Mucosa of descending colon (tissue), 3 donors: ENCODE measurements around the gene SURF4. TPM values are rescaled to one million over a fixed set of nuclear protein-coding genes. Genes with fewer than 3 reads are reported as not detected.
A peak's percentile ranks its signal among the peaks of the same experiment; 100 is the strongest.

Experiments
- ATAC-seq: fragments of 200-7000 bp; cut with Tn5 transposase; one replicate; pipeline ENCODE4 v1.9.1; 2020; ENCODE audit warnings: mild to moderate bottlenecking, moderate library complexity
- DNase-seq, 3 donors: peaks; one replicate each; pipeline ENCODE4 v3.0.0-alpha.2; 2020
- H3K36me3 ChIP-seq: fragments of 200-600 bp; one replicate; pipeline ENCODE4 v1.8.0; 2021; ENCODE audit warnings: low read depth, mild to moderate bottlenecking
- H3K4me1 ChIP-seq: fragments of 200-600 bp; one replicate; pipeline ENCODE4 v1.8.0; 2021; ENCODE audit warnings: low read depth, mild to moderate bottlenecking
- H3K4me3 ChIP-seq: fragments of 200-600 bp; one replicate; pipeline ENCODE4 v1.8.0; 2021; ENCODE audit warnings: mild to moderate bottlenecking
- H3K9me3 ChIP-seq: fragments of 200-600 bp; one replicate; pipeline ENCODE4 v1.8.0; 2021; ENCODE audit warnings: mild to moderate bottlenecking
- intact Hi-C, 2 donors: fragments of 100-400 bp; cut with DNase I in 1 of 2; cut with micrococcal nuclease in 1 of 2; formaldehyde crosslinking; loops; one replicate each; pipeline versions ENCODE4 v1.11.0 to v1.11.1; 2022; cut with DNase I, micrococcal nuclease
- total RNA-seq, 3 donors: library from RNA; stranded (reverse); fragmentation: NEBNext Ultra II Directional in 2 of 3; extraction: Animal tissue kit (Norgen Biotek cat#: 25700) in 2 of 3; gene quantifications; one replicate each; pipeline versions ENCODE4 v1.2.1 to v1.2.4, GENCODE V29; 2021 to 2023
- TF ChIP-seq, protein P1 (sequence below): fragments of 200-600 bp; IDR thresholded peaks from one replicate; pipeline ENCODE4 v1.8.0; 2022; ENCODE audit warnings: antibody characterized with exemption, mild to moderate bottlenecking
- donor health status: DM: no; HTN: no; CAD: no; lungs with moderate emphysema.
- donor health status: DM: no; HTN: no; CAD: no.
- donor health status: DM: no; HTN: yes; CAD: no.

SURF4 gene
- total RNA-seq, 3 donors from 2014 or later, result 117 to 165 (median 149) TPM

DNA sequence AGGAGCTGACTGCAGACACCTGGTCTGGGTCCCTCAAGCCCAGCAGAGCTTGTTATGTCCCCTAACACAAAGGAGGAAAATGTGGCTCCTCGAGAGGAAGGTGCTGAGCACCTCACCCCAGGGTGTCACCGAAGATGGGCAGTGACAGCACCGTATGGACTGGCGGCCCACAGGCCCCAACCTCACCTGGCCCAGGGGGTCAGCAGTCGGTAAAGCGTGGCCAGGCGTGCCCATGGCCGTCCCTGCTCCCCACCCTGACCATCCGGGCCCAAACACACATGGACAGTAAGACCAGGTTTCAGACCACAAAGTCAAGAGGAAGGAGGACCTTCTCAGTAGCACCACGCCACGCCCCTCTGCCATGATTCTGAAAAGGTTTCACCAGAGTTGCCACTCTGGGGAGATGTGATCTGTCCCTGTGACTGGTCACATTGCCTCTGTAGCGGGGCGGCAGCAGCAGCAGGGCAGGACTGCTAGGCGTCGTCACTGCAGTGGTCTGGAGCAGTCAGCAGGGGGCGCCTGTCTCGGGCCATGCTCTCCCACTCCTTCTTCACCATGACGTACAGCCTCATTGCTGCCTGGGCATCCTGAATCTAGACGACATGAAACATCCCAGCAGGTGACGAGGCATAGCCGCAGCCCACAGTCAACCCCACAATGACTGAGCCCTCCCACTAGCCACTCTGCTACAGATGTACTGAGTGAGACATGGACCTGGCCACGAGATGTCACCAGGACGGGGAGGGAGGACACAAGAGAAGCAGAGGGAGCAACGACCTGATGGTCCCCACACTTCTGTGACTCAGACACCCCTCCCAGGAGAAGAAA lies 30.8 kb upstream of the SURF4 start:
- Histone ChIP-seq H3K4me3 (no peak overlapping the region), H3K9me3 (no peaks in the 10 kb centered on the region), H3K36me3 (no peaks in the 10 kb centered on the region), H3K4me1 (no peaks in the 10 kb centered on the region)
- DNase-seq, result peak; percentile 79 to 86 (median 85)
- TF ChIP-seq, protein P1, sequence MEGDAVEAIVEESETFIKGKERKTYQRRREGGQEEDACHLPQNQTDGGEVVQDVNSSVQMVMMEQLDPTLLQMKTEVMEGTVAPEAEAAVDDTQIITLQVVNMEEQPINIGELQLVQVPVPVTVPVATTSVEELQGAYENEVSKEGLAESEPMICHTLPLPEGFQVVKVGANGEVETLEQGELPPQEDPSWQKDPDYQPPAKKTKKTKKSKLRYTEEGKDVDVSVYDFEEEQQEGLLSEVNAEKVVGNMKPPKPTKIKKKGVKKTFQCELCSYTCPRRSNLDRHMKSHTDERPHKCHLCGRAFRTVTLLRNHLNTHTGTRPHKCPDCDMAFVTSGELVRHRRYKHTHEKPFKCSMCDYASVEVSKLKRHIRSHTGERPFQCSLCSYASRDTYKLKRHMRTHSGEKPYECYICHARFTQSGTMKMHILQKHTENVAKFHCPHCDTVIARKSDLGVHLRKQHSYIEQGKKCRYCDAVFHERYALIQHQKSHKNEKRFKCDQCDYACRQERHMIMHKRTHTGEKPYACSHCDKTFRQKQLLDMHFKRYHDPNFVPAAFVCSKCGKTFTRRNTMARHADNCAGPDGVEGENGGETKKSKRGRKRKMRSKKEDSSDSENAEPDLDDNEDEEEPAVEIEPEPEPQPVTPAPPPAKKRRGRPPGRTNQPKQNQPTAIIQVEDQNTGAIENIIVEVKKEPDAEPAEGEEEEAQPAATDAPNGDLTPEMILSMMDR, result peak; percentile 86
- intact Hi-C loops, result loop anchor here (5.0 kb wide), 1 partner anchor 81 kb away; no protein-coding TSS in a partner anchor
- peak; percentile 91 for ATAC-seq

DNA sequence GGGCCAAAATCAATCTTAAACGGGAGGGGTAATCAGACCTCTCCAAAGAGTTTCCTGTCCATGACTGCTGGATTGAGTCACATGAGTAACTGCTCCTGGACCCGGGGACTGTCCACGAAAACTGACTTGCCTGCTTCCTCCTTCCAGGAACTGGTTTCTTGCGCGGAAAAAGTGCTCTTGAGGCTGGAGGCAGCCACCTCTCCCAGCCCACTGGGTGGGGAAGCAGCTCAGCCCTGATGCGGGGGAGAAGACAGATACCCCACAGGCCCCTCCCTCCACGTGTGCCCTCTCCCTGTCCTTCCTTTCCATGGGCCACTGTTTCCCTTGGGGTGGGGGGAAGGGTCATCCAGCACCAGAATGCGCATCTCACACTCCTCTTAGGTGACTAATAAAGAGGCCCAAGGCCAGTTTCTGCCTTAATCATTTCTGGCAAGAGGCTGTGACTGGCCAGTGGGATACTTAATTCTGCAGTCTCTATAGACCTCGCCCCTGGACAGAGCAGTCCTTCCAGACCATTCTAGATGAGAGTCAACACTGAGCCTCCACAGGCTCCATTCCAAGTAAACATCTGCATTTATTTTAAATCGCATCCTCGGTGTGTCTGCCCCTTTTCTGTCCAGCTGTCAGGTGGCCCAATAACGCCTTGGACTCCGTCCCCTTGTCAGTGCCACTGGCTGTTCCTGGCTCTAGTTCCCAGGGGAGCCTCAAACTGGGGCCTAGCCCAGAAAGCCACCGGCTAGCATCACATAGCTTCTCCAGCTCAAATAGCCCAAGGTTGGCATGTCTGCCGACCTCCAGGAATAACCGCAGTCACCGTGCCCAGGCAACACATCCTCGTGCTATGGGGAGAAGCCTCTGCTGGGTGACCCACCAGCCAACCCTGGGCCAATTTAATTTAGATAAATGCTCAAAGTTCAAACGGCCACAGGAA lies 29.9 kb upstream of the SURF4 start:
- Histone ChIP-seq H3K4me1 (no peaks in the 10 kb centered on the region), H3K9me3 (no peaks in the 10 kb centered on the region), H3K4me3 (no peak overlapping the region), H3K36me3 (no peaks in the 10 kb centered on the region)
- no peak for DNase-seq
- ATAC-seq, result no peak
- TF ChIP-seq, protein P1, result no peak
- intact Hi-C loops, result loop anchor here (5.0 kb wide), 1 partner anchor 82 kb away; no protein-coding TSS in a partner anchor

DNA sequence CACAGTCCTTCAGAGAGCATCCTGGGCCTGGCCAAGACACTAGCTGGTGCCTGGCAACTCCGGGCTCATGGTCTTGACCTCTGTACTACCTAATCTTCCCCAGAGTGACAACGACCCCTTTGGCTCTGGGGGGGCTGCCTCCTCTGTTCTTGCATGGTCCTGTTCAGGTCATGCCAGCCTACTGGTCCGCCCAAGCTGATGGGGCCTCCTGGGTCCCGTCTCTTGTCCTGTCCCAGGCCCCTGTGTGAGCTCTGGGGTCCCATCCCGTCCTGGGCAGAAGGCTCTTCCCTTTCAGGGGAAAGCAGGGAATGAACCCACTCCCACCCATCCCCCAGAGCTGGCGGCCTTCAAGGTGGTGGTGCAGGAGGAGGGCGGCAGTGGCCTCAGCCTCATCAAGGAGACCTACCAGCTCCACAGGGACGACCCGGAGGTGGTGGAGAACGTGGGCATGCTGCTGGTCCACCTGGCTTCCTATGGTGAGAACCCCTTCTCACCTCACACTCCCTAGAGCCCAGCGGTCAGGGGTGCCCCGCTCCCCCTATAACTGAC lies 28.7 kb upstream of the SURF4 start:
- Histone ChIP-seq H3K4me3 (no peak overlapping the region), H3K4me1 (no peaks in the 10 kb centered on the region), H3K9me3 (no peaks in the 10 kb centered on the region), H3K36me3 (no peaks in the 10 kb centered on the region)
- DNase-seq, result no peak
- intact Hi-C loops, result loop anchor here (5.0 kb wide), 1 partner anchor 83 kb away; no protein-coding TSS in a partner anchor
- no peak for ATAC-seq
- TF ChIP-seq, protein P1, result no peak

DNA sequence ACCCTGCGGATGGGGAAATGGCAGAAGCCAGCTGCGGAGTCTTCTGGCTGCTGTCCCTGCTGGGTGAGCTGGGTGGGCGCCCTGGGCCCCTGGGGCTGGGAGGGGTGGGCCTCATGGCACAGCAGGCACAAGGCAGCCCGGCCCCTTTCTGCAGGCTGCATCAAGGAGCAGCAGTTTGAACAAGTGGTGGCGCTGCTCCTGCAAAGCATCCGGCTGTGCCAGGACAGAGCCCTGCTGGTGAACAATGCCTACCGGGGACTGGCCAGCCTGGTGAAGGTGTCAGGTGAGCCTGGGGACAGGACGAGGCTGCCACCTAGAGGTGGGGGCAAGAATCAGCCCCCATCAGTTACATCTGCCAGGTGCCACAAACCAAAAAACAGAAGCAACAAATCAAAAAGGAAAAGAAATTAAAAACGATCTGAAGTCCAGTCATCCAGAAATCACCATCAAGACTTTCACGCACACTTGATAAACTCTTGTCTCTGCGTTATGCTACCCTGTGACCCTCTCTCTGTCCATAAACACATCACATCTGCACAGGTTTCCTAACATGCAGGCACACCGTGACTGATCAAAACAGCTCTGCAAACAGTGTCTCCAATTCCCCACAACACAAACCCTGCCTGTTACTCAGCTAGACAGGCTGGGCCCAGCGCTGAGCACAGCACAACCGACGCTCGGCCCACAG lies 28.1 kb upstream of the SURF4 start:
- H3K36me3 ChIP-seq, result no peaks in the 10 kb centered on the region
- no peaks in the 10 kb centered on the region for H3K9me3 ChIP-seq
- no peak overlapping the region for H3K4me3 ChIP-seq
- TF ChIP-seq, protein P1, result peak; percentile 58
- intact Hi-C loops, result no loop called here
- DNase-seq (peak; percentile 56 to 76 (median 74)), ATAC-seq (peak; percentile 85)
- H3K4me1 ChIP-seq, result no peaks in the 10 kb centered on the region

DNA sequence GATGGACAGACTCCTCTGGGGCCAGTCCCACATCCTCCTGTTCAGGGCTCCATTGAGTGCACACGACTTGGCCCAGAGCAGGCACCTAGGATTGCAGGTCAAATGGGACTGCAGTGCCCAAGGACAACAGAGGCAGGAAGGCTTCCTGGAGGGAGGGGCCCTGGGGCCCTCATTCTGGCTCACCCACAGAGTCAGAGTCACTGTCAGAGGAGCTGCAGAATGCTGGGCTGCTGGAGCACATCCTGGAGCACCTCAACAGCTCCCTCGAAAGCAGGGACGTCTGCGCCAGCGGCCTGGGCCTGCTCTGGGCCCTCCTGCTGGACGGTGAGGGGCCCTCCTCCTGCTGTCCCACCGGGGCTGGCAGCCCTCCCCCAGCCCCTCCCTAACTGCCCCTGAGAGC lies 26.8 kb upstream of the SURF4 start:
- no peaks in the 10 kb centered on the region for H3K4me1 ChIP-seq
- ATAC-seq (no peak), DNase-seq (no peak)
- no peaks in the 10 kb centered on the region for H3K36me3 ChIP-seq
- TF ChIP-seq, protein P1, result no peak
- no peaks in the 10 kb centered on the region for H3K9me3 ChIP-seq
- no peak overlapping the region for H3K4me3 ChIP-seq
- intact Hi-C loops, result no loop called here
